HG02798 (cell line): ENCODE results near the gene MEX3A.
A peak's percentile ranks its signal among the peaks of the same experiment; 100 is the strongest.
"Not testable (repeated sequence)": the region's sequence is repeated elsewhere in the genome, so short reads cannot be mapped to it uniquely, and the experiment has no call there.

Experiments used
- ATAC-seq: cut with Tn5 transposase; IDR thresholded peaks from one replicate; pipeline ENCODE4 v1.9.1; 2021; ENCODE audit warnings: mild to moderate bottlenecking; ENCODE audit not compliant: unreplicated experiment, poor library complexity

Gene MEX3A

GRCh38 chr1:156119503-156120209, 37.4 kb upstream of the MEX3A start:
- ATAC-seq = no peak

GRCh38 chr1:156118177-156118868, 36.1 kb upstream of the MEX3A start:
- ATAC-seq = no peak

DNA sequence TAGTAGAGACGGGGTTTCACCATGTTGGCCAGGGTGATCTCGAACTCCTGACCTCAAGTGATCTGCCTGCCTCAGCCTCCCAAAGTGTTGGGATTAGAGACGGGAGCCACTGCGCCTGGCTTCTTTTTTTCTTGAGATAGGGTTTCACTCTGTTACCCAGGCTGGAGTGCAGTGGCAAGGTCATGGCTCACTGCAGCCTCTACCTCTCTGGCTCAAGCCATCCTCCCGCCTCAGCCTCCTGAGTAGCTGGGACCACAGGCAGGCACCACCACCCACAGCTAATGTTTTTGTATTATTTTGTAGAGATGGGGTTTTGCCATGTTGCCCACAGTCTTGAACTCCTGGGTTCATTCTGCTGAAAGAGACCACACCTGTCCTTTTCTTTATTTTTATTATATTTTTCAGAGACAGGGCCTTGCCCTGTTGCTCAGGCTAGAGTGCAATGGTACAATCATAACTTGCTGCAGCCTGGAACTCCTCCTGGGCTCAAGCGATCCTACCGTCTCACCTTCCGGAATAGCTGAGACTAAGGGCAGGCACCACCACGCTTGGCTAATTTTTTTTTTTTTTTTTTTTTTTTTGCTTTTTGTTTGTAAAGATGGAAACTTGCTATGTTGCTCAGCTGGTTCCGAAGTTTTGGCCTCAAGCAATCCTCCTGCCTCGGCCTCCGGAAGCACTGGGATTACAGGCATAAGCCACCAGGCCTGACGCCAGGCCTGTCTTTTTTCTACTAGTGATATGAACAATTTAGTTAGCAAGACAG, 35.3 kb upstream of the MEX3A start:
- ATAC-seq = no peak

GRCh38 chr1:156116731-156117130, 34.5 kb upstream of the MEX3A start:
- not testable (repeated sequence) for ATAC-seq

DNA sequence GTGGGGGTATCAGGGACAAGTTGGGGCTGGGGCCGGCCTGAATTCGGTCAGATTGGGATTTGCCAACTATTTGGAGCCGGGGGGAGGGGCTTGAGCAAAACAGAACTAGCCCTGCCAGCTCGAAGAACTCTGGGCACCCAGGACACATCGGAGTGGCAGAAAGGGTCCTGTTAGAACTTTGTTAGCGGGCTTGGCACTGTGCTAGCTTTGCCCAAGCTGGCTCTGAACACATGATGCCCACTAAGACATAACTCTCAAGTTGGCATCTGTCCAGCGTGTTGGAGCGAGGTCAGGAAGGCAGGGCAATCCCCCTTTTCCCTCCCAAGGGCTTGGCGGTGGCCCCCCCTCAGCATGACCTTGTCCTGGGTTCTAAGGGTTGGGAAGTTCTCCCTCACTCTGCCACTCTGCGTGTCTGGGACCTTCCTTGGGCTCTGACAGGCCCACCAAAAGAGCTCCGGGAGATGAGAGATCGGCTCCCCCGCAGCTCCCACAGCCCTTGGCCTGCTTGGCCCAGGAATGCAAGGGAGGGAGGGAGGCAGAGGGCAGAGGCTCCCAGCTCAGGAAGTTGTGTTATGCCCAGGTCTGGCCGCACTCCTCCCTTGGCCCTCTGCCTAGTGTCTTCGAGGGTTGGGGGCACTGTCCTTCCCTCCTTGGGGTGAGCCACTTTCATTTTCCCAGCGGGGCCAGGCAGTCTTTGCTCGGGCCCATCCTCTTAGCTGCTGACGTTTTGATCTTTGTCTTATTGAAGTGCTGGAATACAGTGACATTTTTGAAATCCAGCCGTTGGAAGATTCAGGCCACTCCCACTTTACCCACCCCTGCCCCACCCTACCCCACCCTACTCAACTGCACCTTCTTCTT, 33.5 kb upstream of the MEX3A start:
- ATAC-seq = no peak

GRCh38 chr1:156114919-156115513, 32.8 kb upstream of the MEX3A start:
- peak; percentile 8 for ATAC-seq

DNA sequence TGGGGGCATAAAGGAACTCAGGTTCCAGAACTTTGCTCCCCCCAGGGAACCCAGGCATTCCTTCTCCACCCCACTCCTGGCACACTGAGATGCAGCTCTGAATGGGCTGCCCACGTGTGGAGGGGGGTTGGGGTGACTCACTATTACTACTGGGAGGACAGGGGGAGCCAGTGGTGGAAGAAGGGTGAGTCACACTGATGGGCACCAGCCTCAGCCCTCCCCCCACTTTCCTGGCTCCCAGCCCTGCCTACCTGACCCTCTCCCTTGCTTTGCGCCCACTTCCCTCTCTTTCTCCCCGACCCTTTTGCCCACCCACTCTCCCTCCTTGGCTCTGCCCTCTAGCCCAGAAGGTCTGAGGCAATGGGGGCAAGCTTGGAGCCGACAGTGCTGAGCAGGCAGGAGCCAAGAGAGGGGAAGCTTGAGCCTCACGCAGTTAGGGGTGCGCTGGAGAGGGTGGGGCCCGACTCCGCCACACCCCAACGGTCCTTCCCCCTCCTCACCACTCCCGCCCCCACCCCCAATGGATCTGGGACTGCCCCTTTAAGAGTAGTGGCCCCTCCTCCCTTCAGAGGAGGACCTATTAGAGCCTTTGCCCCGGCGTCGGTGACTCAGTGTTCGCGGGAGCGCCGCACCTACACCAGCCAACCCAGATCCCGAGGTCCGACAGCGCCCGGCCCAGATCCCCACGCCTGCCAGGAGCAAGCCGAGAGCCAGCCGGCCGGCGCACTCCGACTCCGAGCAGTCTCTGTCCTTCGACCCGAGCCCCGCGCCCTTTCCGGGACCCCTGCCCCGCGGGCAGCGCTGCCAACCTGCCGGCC, 32.0 kb upstream of the MEX3A start, which contains the start of gene LMNA:
LMNA (plus strand) TSS at position 611 of the 818 bp plus-strand sequence. CDS start 208 bp downstream, outside the sequence.
- peak; percentile 78 for ATAC-seq

DNA sequence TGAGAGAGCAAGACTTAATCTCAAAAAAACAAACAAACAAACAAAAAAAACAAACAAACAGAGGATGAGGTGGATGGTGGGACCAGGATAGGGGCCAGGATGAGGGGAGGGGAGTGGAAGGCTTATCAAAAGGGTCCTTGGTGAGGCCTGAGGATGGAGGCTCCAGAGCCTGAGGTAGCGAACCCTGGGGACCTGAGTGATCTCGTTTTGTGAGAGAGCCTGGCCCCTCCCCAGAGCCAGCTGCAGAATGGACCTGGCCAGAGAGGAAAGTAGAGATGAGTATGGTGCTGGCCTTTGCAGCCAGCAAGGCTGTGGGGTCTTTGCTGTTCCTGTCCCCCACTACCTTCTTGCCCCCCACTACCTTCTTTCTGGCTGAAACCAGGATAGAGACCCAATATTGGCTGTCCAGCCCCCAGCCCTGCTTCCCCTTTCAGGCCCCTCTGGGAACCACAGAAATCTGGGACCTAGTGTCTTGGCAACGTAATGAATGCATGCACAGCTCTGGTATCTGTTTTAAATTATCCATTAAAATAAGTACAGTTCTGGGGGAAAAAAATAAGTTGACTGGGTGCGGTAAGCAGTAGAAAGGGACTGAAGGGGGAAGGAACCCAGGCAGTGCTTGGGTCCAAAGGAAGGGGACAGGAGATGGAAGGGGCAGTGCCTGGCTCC, 31.2 kb upstream of the MEX3A start:
- ATAC-seq = no peak

DNA sequence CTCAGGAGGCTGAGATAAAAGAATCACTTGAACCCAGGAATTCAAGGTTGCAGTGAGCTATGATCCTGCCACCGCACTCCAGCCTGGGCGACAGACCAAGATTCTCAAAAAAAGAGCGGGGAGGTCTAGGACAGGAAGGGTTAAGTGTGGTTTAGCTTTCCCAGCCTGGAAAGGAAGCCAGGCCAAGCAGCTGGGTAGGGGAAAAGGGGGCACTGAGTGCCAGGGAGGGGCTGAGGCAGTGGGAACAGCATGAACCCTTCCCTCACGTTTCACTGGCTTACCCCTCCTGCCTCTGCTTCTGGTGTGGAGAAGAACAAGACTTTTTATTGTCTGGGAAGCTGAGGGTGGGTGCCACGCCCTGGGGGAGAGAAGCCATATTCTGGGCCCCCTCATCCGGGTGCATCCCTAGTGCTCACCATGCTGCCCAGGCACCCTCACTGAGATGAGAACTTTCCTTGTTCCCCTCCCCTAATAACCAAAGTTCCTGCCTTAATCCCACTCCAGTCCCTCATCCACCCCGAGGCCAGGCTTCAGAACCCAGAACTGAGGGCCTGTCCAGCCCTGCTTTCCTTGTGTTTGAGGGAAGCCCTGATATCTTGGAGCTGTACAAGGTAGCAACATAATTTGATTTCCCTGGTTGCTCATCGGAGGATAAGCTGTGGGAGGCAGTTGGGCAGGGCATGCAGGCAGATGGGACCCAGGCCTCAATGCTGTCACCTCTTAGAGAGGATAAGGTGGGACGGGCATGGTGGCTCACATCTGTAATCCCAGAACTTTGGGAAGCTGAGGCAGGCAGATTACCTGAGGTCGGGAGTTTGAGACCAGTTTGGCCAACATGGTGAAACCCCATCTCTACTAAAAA, 30.2 kb upstream of the MEX3A start:
- ATAC-seq = no peak

DNA sequence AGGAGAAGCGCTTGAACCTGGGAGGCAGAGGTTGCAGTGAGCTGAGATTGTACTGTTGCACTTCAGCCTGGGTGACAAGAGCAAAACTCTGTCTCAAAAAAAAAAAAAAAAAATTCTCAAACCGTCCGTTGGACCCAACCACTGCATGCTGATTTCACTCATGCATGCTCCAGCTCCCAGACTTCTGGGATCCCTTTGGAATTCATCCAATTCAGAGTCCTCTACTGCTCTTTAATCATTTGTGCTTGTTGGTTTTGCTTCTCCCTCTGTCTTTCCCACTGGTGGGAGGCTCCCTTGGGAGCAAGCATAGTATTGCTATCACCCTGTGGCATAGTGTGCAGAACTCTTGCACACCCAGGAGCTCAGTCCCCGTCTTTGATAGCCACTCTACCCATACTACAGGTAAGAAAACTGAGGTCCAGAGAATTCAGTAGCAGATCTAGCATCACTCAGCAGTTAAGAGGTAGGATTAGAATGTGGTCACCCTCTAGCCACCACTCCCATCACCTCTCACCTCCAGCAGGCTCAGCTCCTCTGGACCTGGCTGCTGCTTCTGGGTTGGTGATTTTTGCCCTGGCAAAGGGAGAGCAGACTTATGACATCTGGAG, 29.2 kb upstream of the MEX3A start:
- ATAC-seq = no peak

- no peak for ATAC-seq
Measured at GRCh38 chr1:156110252-156110651, 28.0 kb upstream of the MEX3A start.

- ATAC-seq = no peak
Measured at GRCh38 chr1:156108664-156109241, 26.5 kb upstream of the MEX3A start.

GRCh38 chr1:156108057-156108456, 25.8 kb upstream of the MEX3A start:
- no peak for ATAC-seq

GRCh38 chr1:156106624-156107488, 24.6 kb upstream of the MEX3A start:
- ATAC-seq = no peak

- no peak for ATAC-seq
Measured at GRCh38 chr1:156104861-156105832, 22.9 kb upstream of the MEX3A start.
